Measurements from ENCODE around the gene GRN.

DNA sequence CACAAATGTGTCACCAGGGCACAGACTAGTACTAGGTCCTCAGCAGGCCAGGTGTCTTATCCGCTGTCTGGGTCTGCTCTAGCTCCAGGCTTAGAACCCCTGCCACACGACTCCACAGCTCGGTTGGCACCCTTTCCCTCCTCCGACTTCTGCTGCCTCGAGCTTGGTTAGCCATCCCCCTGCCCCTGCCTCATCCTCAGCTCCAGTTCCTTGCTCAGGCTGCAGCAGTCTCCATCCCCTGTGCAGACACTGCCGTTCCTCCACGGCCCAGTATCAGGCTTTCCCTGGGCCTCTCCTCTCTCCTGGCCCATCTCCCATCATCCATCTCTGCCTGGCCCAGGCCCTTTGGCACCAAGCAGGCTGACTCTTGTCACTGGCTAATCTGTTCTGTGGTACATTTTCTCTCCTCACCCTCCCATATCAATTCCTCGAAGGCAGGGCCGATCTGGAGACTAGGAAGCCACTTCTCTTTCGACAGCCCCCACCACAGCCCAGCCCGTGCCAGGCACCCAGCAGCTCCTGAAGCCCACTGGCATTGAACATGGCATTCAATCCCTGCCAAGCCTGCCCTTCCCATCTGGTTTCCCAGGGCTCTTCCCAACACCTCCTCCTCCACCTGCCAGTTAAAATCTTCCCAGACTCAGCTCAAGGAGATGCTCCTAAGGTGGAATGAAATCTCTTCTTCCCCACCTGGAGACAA lies 1.4 kb upstream of the GRN start:
- TF ChIP-seq, protein P1, sequence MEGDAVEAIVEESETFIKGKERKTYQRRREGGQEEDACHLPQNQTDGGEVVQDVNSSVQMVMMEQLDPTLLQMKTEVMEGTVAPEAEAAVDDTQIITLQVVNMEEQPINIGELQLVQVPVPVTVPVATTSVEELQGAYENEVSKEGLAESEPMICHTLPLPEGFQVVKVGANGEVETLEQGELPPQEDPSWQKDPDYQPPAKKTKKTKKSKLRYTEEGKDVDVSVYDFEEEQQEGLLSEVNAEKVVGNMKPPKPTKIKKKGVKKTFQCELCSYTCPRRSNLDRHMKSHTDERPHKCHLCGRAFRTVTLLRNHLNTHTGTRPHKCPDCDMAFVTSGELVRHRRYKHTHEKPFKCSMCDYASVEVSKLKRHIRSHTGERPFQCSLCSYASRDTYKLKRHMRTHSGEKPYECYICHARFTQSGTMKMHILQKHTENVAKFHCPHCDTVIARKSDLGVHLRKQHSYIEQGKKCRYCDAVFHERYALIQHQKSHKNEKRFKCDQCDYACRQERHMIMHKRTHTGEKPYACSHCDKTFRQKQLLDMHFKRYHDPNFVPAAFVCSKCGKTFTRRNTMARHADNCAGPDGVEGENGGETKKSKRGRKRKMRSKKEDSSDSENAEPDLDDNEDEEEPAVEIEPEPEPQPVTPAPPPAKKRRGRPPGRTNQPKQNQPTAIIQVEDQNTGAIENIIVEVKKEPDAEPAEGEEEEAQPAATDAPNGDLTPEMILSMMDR (IDR thresholded peaks at IDR 0.05; ENCODE audit: insufficient read depth, low read depth, low read length): no peak
- TF ChIP-seq EZH2 (IDR thresholded peaks at IDR 0.05; ENCODE audit: insufficient read depth, low read length): no peak

Data from astrocyte (in vitro differentiated cells and primary cell).